Right lobe of liver (tissue), 6 donors: ENCODE measurements around the gene GATD1. TPM values are rescaled to one million over a fixed set of nuclear protein-coding genes. Genes with fewer than 3 reads are reported as not detected.
"Not testable (repeated sequence)": the region's sequence is repeated elsewhere in the genome, so short reads cannot be mapped to it uniquely, and the experiment has no call there.

Experiments
- ATAC-seq, 4 donors: fragments of 200-7000 bp; cut with Tn5 transposase; one replicate each; pipeline ENCODE4 v1.9.1; 2020; ENCODE audit warnings: mild to moderate bottlenecking in 4 of 4, moderate library complexity in 4 of 4
- DNase-seq, 3 donors: peaks; one replicate each; pipeline ENCODE4 v3.0.0-alpha.2; 2020
- H3K27ac ChIP-seq, 3 donors: fragments of 200-600 bp; one replicate each; pipeline ENCODE4 v1.8.0; 2022
- H3K27me3 ChIP-seq, 2 donors: fragments of 200-600 bp; one replicate each; pipeline ENCODE4 v1.8.0; 2022
- H3K36me3 ChIP-seq, 4 donors: fragments of 200-600 bp; sonication (generic) in 1 of 4; one replicate each; pipeline versions ENCODE4 v1.5.1 to v1.8.0; 2017 to 2022; ENCODE audit warnings: control low read depth in 1 of 4
- H3K4me1 ChIP-seq, 4 donors: fragments of 200-600 bp; sonication (generic) in 1 of 4; one replicate each; pipeline versions ENCODE4 v1.5.1 to v1.8.0; 2017 to 2022; ENCODE audit warnings: control low read depth in 1 of 4
- H3K4me3 ChIP-seq, 3 donors: fragments of 200-600 bp; one replicate each; pipeline ENCODE4 v1.8.0; 2022
- H3K9me3 ChIP-seq, 4 donors: fragments of 200-600 bp; sonication (generic) in 1 of 4; one replicate each; pipeline versions ENCODE4 v1.5.1 to v1.8.0; 2017 to 2022; ENCODE audit warnings: control low read depth in 1 of 4
- CTCF ChIP-seq, 4 donors: fragments of 200-600 bp in 3 of 4; fragments of 450-650 bp in 1 of 4; IDR thresholded peaks; one replicate each; pipeline versions ENCODE4 v1.5.1 to v1.8.0; 2016 to 2022; ENCODE audit warnings: antibody characterized with exemption in 4 of 4, mild to moderate bottlenecking in 2 of 4
- POLR2A ChIP-seq: fragments of 450-650 bp; IDR thresholded peaks from one replicate; pipeline ENCODE4 v1.6.1; 2017; ENCODE audit warnings: antibody characterized with exemption, mild to moderate bottlenecking
- WGBS: methylation state at CpG from one replicate; pipeline ENCODE4 v1.1.6; 2018; ENCODE audit warnings: low coverage, low lambda C conversion rate; ENCODE audit not compliant: insufficient coverage; ENCODE audit errors: missing lambda C conversion rate; 5-methylcytosine and 5-hydroxymethylcytosine counted together
- intact Hi-C, 2 donors: fragments of 100-400 bp; cut with DNase I; formaldehyde crosslinking; loops; one replicate each; pipeline versions ENCODE4 v1.11.2 to v1.14.1; 2022
- total RNA-seq, 6 experiments: library from RNA; depleted of rRNA in 2 of 6; stranded (reverse); fragments of >200 nt in 2 of 6; fragmentation: NEBNext Ultra II Directional in 3 of 6; extraction: Animal tissue kit (Norgen Biotek cat#: 25700) in 3 of 6; gene quantifications; one replicate each; pipeline versions ENCODE4 v1.1.0 to v1.2.4, GENCODE V29; 2016 to 2023
- donor health status: DM: no; HTN: yes; CAD: no.
- donor health status: DM: no; HTN: no; CAD: no.
- donor health status: DM: no; HTN: no; CAD: no.
- donor health status: DM: no; HTN: yes; CAD: no.
- donor health status: DM: no; HTN: yes; CAD: no.

The GATD1 gene
- total RNA-seq, 6 experiments from 2014 or later, result 15.8 to 31.9 (median 27.7) TPM

- Histone ChIP-seq H3K4me3 (no peak overlapping the region), H3K27me3 (no peaks in the 10 kb centered on the region), H3K9me3 (no peaks in the 10 kb centered on the region), H3K36me3 (no peaks in the 10 kb centered on the region), H3K4me1 (peaks cover 0 to 23% (median 5%) of the 10 kb centered on the region in 4 donors), H3K27ac (no peak overlapping the region)
- TF ChIP-seq POLR2A, result no peak
- no peak for TF ChIP-seq CTCF (IDR thresholded peaks at IDR 0.05)
- WGBS, result 25% methylated on average over 1 of the region's 1 CpG
- DNase-seq (no peak), ATAC-seq (no peak)
- intact Hi-C loops, result no loop called here
Observed at GRCh38 chr11:745428-745827, 31.9 kb downstream of the GATD1 start.

GRCh38 chr11:742571-743201 lies 34.6 kb downstream of the GATD1 start:
- no peak overlapping the region for H3K27ac ChIP-seq
- ATAC-seq (no peak), DNase-seq (no peak)
- no peaks in the 10 kb centered on the region for H3K4me1 ChIP-seq
- WGBS, result 80% methylated on average over 2 of the region's 4 CpGs
- H3K27me3 ChIP-seq, result no peaks in the 10 kb centered on the region
- H3K4me3 ChIP-seq, result no peak overlapping the region
- no peaks in the 10 kb centered on the region for H3K36me3 ChIP-seq
- H3K9me3 ChIP-seq, result no peaks in the 10 kb centered on the region
- intact Hi-C loops, result no loop called here
- TF ChIP-seq POLR2A (no peak), CTCF (IDR thresholded peaks at IDR 0.05) (no peak)

GRCh38 chr11:742156-742546 lies 35.1 kb downstream of the GATD1 start:
- no CpG with 5 or more reads among the region's 3 CpGs for WGBS
- intact Hi-C loops, result no loop called here
- Histone ChIP-seq H3K36me3 (no peaks in the 10 kb centered on the region), H3K27ac (no peak overlapping the region), H3K4me1 (no peaks in the 10 kb centered on the region), H3K4me3 (no peak overlapping the region), H3K27me3 (no peaks in the 10 kb centered on the region), H3K9me3 (no peaks in the 10 kb centered on the region)
- TF ChIP-seq CTCF (IDR thresholded peaks at IDR 0.05) (no peak), POLR2A (no peak)
- ATAC-seq, result no peak
- DNase-seq, result no peak

GRCh38 chr11:737899-738298 lies 39.4 kb downstream of the GATD1 start:
- intact Hi-C loops, DNase-seq, H3K9me3 ChIP-seq, H3K4me1 ChIP-seq, H3K36me3 ChIP-seq, H3K4me3 ChIP-seq, H3K27me3 ChIP-seq, H3K27ac ChIP-seq: not testable (repeated sequence)
- ATAC-seq, result peak in 1 of 4 donors; percentile 29
- WGBS, result 60% methylated on average over 2 of the region's 10 CpGs

- intact Hi-C loops, result no loop called here
- WGBS, result 57% methylated on average over 7 of the region's 11 CpGs
- TF ChIP-seq CTCF (IDR thresholded peaks at IDR 0.05) (no peak), POLR2A (no peak)
- no peaks in the 10 kb centered on the region for H3K9me3 ChIP-seq
- no peaks in the 10 kb centered on the region for H3K36me3 ChIP-seq
- no peaks in the 10 kb centered on the region for H3K27me3 ChIP-seq
- ATAC-seq (no peak), DNase-seq (no peak)
- H3K4me1 ChIP-seq, result no peaks in the 10 kb centered on the region
- no peak overlapping the region for H3K4me3 ChIP-seq
- no peak overlapping the region for H3K27ac ChIP-seq
Observed at GRCh38 chr11:737366-737765, 39.9 kb downstream of the GATD1 start.

- ATAC-seq, intact Hi-C loops, H3K27me3 ChIP-seq, H3K4me1 ChIP-seq, DNase-seq, H3K36me3 ChIP-seq, H3K4me3 ChIP-seq, H3K9me3 ChIP-seq, H3K27ac ChIP-seq: not testable (repeated sequence)
- 93% methylated on average over 22 of the region's 26 CpGs for WGBS
Observed at GRCh38 chr11:734541-734940, 42.7 kb downstream of the GATD1 start.
